HG02938 (cell line): ENCODE measurements around the gene MDH2.
"Not testable (repeated sequence)": the region's sequence is repeated elsewhere in the genome, so short reads cannot be mapped to it uniquely, and the experiment has no call there.

Experiments used
- ATAC-seq: cut with Tn5 transposase; IDR thresholded peaks from one replicate; pipeline ENCODE4 v1.9.1; 2021; ENCODE audit warnings: mild to moderate bottlenecking, moderate library complexity; ENCODE audit not compliant: unreplicated experiment

MDH2 gene

DNA sequence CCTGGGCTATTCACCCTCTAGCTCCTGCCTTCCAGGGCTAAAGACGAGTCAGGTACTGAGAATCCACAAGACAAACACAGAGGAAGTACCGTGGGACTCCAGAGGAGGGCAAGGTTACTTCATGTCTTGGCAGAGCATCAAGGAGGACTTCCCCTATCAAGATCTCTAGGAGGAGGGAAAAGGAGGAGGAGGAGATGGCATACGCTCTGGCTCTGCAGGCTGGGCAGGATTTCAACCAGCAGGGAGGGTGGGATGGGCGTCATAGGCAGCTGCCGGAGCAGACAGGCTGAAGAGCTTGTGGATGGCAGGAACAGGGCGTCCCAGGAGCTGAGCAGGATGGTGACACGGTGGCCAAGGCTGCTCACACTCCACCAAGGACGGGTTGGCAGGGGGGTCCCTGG lies 21.3 kb downstream of the MDH2 start:
- no peak for ATAC-seq

- ATAC-seq, result no peak
Observed at GRCh38 chr7:76071316-76072242, 23.7 kb downstream of the MDH2 start.

DNA sequence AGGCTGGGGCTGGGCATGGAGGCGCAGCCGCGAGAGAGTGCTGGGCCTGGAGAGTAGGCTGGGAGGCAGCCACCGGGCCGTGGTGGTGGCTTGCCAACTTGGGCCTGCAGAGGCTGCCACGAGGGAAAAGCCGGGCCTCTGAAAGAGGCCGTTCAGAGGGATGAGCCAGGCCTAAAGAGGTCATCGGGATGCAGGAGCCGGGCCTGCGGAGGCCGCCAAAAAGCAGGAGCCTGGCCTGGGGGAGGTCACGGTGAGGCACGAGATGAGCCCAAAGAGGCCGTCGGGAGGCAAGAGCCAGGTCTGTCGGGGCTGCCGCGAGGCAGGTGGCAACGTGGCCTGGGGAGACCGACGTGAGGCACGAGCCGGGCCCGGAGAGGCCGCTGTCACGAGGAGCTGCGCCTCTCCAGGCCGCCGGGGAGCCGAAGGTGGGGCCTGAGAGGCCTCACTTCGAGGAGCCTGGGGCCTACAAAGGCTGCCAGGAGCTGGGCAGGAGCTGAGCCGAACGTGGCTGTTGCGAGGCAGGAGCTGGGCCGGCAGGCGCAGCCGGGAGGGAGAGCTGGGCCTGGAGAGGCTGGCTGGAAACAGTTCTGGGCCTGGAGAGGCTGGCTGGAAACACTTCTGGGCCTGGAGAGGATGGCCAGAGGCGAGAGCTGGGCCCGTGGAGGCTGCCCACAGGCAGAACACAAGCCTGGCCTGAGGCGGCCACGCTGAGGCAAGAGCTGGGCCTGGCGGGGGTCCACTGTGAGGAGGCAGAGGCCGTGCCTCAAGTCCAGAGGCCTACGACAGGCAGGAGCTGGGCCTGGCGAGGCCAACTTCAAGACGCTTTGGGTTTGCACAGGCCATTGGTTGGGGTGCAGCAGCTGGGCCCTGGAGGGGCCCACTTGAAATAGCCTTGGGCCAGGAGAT lies 24.6 kb downstream of the MDH2 start:
- ATAC-seq, result no peak

DNA sequence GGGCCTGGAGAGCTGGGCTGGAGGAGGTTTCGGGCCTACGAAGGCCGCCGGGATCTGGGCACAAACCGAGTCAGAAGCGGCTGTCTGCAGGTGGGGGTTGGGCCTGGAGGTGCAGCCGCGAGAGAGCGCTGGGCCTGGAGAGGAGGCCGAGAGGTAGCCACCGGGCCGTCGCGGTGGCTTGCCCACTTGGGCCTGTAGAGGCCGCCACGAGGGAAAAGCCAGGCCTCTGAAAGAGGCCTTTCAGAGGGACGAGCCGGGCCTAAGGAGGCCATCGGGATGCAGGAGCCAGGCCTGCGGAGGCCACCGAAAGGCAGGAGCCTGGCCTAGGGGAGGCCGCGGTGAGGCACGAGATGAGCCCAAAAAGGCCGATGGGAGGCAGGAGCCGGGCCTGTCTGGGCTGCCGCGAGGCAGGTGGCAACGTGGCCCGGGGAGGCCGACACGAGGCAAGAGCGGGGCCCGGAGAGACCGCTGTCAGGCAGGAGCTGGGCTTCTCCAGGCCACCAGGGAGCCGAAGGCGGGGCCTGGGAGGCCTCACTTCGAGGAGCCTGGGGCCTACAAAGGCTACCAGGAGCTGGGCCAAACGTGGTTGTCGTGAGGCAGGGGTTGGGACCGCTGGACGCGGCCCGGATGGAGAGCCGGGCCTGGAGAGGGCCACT lies 25.6 kb downstream of the MDH2 start:
- ATAC-seq, result no peak

DNA sequence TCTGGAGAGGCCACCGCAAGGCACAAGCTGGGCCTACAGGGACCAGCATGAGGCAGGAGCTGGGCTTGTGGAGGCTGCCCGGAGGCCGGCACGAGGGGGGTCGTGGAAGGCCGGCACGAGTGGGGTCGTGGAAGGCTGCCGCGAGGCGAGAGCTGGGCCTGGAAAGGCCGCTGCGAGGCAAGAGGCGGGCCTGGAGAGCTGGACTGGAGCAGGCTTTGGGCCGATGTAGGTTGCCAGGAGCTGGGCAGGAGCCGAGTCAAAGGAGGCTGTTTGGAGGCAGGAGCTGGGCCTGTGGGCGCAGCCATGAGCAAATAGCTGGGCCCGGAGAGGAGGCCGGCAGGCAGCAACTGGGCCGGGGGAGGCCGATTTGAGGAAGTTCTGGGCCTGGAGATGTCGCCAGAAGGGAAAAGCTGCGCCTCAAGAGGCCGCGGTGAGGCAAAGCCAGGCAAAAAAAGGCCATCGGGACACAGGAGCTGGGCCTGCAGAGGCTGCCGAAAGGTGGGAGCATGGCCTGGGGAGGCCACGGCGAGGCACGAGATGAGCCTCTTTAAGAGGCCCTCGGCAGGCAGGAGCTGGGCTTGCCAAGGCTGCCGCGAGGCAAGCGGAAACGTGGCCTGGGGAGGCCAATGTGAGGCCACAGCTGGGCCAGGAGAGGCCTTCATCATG lies 26.5 kb downstream of the MDH2 start:
- no peak for ATAC-seq

DNA sequence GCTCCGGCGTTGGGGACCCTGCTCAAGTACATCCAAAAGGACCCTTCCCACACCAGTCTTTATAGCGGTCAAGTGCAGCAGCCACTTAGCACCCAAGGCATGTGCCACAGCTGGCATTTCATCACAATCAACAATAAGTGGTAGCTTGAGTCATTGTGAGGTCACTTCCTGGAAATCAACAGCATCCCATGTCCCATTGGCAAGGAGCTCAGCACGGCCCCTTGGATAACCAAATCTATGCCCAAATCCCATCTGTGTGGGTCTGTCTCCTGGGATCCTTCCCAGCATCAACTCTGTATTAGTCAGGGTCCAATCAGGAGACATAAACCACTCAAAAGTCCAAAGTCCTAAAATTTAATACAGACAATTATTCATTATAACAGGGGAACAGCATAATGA lies 27.1 kb downstream of the MDH2 start:
- ATAC-seq, result no peak

- no peak for ATAC-seq
Observed at GRCh38 chr7:76076995-76077394, 29.1 kb downstream of the MDH2 start.

- ATAC-seq, result no peak
Observed at GRCh38 chr7:76077435-76077834, 29.5 kb downstream of the MDH2 start.

DNA sequence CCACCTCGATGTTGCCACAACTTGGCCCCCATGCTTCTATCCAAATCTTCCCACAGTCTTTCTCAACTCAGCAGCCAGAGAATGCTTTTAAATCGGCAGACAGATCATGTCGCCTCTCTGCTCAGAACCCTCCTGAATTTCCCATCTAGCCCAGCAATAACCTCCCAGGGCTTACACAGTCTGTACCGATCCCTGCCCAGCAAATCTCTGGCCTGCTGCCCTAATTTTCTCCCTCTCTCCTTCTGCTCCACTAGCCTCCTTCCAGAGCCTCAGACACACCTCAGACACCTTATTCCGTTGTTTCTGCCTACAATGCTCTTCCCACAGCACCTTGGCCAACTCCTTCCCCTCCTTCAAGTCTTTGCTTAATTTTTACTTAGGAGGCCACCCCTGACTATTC lies 32.3 kb downstream of the MDH2 start:
- ATAC-seq, result no peak

- ATAC-seq, result not testable (repeated sequence)
Observed at GRCh38 chr7:76084115-76084514, 36.2 kb downstream of the MDH2 start.

DNA sequence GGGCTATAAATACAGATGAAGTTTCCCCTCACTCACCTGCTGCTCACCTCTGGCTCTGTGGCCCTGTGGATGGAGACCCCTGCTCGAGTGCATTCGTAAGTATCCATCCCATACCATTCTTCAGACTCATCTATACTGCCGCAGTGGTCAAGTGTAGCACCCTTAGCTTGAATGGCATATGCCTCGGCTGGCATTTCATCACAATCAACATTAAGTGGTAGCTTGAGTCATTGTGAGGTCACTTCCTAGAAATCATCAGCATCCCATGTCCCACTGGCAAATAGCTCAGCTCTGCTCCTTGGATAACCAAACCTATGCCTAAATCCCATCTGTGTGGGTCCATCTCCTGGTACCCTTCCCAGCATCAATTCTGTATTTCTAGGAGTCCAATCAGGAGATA lies 38.2 kb downstream of the MDH2 start:
- no peak for ATAC-seq

GRCh38 chr7:76087362-76087791 lies 39.5 kb downstream of the MDH2 start:
- ATAC-seq, result not testable (repeated sequence)

DNA sequence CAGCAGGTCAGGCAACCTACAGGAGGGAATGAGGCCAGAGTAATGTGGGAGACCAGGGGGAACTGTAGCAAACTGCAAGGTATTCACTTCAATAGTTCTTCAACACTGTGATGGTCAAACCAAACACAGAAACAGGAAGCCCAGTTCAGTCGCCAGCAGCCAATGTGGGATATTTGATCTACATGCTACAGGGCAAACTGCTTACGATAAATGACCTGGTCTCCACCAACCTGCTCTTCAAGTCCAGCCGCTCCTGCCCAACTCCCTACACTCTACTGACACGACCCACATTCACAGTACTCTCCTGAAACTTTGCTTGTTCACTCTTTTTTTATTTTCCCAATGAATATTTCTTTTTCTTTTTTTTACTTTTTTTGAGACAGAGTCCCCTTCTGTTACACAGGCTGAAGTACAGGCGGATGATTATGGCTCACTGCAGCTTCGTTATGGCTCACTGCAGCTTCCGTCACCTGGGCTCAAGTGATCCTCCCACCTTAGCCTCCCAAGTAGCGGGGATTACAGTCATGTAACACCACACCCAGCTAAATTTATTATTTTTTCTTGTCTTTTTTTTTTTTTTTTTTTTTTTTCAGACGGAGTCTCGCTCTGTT lies 42.1 kb downstream of the MDH2 start:
- ATAC-seq, result no peak

- ATAC-seq, result no peak
Observed at GRCh38 chr7:76091506-76091905, 43.6 kb downstream of the MDH2 start.

- not testable (repeated sequence) for ATAC-seq
Observed at GRCh38 chr7:76093531-76093930, 45.6 kb downstream of the MDH2 start.

DNA sequence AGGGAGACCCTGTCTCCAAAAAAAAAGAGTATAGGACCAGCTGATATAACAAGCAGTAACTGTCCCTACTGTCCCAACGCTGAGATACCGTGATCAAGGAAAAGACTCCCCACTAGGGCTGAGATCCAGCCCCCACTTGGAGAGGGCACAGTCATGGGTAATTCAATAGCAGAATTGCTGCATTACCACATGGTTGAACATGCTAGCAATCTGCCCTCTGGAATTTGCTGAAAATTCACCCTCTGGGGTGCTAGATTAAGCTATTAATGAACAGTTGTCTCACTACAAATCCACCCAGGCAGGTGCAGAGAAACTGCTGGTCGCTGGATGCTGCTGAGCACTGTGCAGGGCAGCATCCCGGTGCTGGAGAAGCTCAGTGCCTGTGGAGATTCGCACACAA lies 46.4 kb downstream of the MDH2 start:
- not testable (repeated sequence) for ATAC-seq

GRCh38 chr7:76095908-76096307 lies 48.0 kb downstream of the MDH2 start:
- ATAC-seq, result no peak

GRCh38 chr7:76101693-76102437 lies 54.0 kb downstream of the MDH2 start:
- ATAC-seq, result not testable (repeated sequence)

GRCh38 chr7:76103788-76104187 lies 55.9 kb downstream of the MDH2 start:
- ATAC-seq, result not testable (repeated sequence)
